SKM-1 (cell line): Measurements from ENCODE around the gene PRPF38A.

Source experiments
- DNase-seq: peaks from one replicate; lab custom pipeline; 2025; ENCODE audit not compliant: unreplicated experiment; lab: John Stamatoyannopoulos, UW

Gene PRPF38A

GRCh38 chr1:52393174-52393573 is 11.2 kb upstream of the PRPF38A start:
- DNase-seq: no peak

GRCh38 chr1:52399629-52400028 is 4.8 kb upstream of the PRPF38A start:
- no peak for DNase-seq

GRCh38 chr1:52400131-52400530 is 4.3 kb upstream of the PRPF38A start:
- DNase-seq: no peak

- no peak for DNase-seq
Observed at GRCh38 chr1:52402860-52403240, 1.6 kb upstream of the PRPF38A start.

GRCh38 chr1:52403566-52404115 is 761 bp upstream of the PRPF38A start:
- peak; percentile 45 for DNase-seq

GRCh38 chr1:52404975-52405338 is 555 bp downstream of the PRPF38A start:
- DNase-seq: no peak

GRCh38 chr1:52413410-52413989 is 9.1 kb downstream of the PRPF38A start:
- no peak for DNase-seq

- no peak for DNase-seq
Observed at GRCh38 chr1:52414942-52415341, 10.5 kb downstream of the PRPF38A start.

- DNase-seq: no peak
Observed at GRCh38 chr1:52416811-52417210, 12.4 kb downstream of the PRPF38A start.

GRCh38 chr1:52420713-52421112 is 16.3 kb downstream of the PRPF38A start:
- DNase-seq: no peak

GRCh38 chr1:52423055-52423454 is 18.7 kb downstream of the PRPF38A start:
- no peak for DNase-seq

- DNase-seq: no peak
Observed at GRCh38 chr1:52423771-52424170, 19.4 kb downstream of the PRPF38A start.

- DNase-seq: peak; percentile 54
Observed at GRCh38 chr1:52424231-52424636, 19.8 kb downstream of the PRPF38A start.

GRCh38 chr1:52424813-52425212 is 20.4 kb downstream of the PRPF38A start:
- DNase-seq: no peak

- no peak for DNase-seq
Observed at GRCh38 chr1:52426371-52426770, 22.0 kb downstream of the PRPF38A start.

GRCh38 chr1:52427152-52427551 is 22.8 kb downstream of the PRPF38A start:
- DNase-seq: no peak

- DNase-seq: no peak
Observed at GRCh38 chr1:52432807-52433206, 28.4 kb downstream of the PRPF38A start.

GRCh38 chr1:52435211-52435610 is 30.8 kb downstream of the PRPF38A start:
- no peak for DNase-seq

GRCh38 chr1:52435650-52436049 is 31.2 kb downstream of the PRPF38A start:
- no peak for DNase-seq

GRCh38 chr1:52436817-52437216 is 32.4 kb downstream of the PRPF38A start:
- no peak for DNase-seq

GRCh38 chr1:52439976-52440375 is 35.6 kb downstream of the PRPF38A start:
- DNase-seq: no peak

- no peak for DNase-seq
Observed at GRCh38 chr1:52444463-52444862, 40.1 kb downstream of the PRPF38A start.

GRCh38 chr1:52454127-52454526 is 49.7 kb downstream of the PRPF38A start:
- DNase-seq: no peak
